ENCODE results near the gene CNTRL. TPM values are rescaled to one million over a fixed set of nuclear protein-coding genes. Genes with fewer than 3 reads are reported as not detected.

CNTRL gene
- total RNA-seq, 1 donor from 2014 or later = 3.4 TPM

GRCh38 chr9:121066850-121067249 is 7.9 kb upstream of the CNTRL start:
- intact Hi-C loops (cut with micrococcal nuclease) = no loop called here
- Histone ChIP-seq H3K27me3 (ENCODE audit: low read depth) (no peaks in the 10 kb centered on the region), H3K9me3 (replicated peaks) (no peaks in the 10 kb centered on the region), H3K4me3 (no peak overlapping the region), H3K4me1 (no peaks in the 10 kb centered on the region), H3K36me3 (no peaks in the 10 kb centered on the region), H3K27ac (replicated peaks) (no peak overlapping the region)
- TF ChIP-seq CTCF (IDR thresholded peaks at IDR 0.05; ENCODE audit: borderline replicate concordance) = no peak
- no peak for DNase-seq

GRCh38 chr9:121067640-121068039 is 7.1 kb upstream of the CNTRL start:
- H3K4me1 ChIP-seq = no peaks in the 10 kb centered on the region
- no peak for DNase-seq
- H3K27ac ChIP-seq (replicated peaks) = no peak overlapping the region
- TF ChIP-seq CTCF (IDR thresholded peaks at IDR 0.05; ENCODE audit: borderline replicate concordance) = no peak
- H3K9me3 ChIP-seq (replicated peaks) = no peaks in the 10 kb centered on the region
- H3K4me3 ChIP-seq = no peak overlapping the region
- no peaks in the 10 kb centered on the region for H3K27me3 ChIP-seq (ENCODE audit: low read depth)
- H3K36me3 ChIP-seq = no peaks in the 10 kb centered on the region
- intact Hi-C loops (cut with micrococcal nuclease) = no loop called here

GRCh38 chr9:121069396-121069795 is 5.4 kb upstream of the CNTRL start:
- intact Hi-C loops (cut with micrococcal nuclease) = no loop called here
- Histone ChIP-seq H3K36me3 (no peaks in the 10 kb centered on the region), H3K27ac (replicated peaks) (no peak overlapping the region), H3K4me1 (peaks cover 11% of the 10 kb centered on the region), H3K27me3 (ENCODE audit: low read depth) (no peaks in the 10 kb centered on the region), H3K9me3 (replicated peaks) (no peaks in the 10 kb centered on the region), H3K4me3 (no peak overlapping the region)
- no peak for DNase-seq
- no peak for TF ChIP-seq CTCF (IDR thresholded peaks at IDR 0.05; ENCODE audit: borderline replicate concordance)

GRCh38 chr9:121071370-121071755 is 3.4 kb upstream of the CNTRL start:
- TF ChIP-seq CTCF (IDR thresholded peaks at IDR 0.05; ENCODE audit: borderline replicate concordance) = no peak
- no peak for DNase-seq
- Histone ChIP-seq H3K27ac (replicated peaks) (peak overlapping the region; percentile 86), H3K27me3 (ENCODE audit: low read depth) (no peaks in the 10 kb centered on the region), H3K4me3 (peak overlapping the region; percentile 90), H3K4me1 (peaks cover 24% of the 10 kb centered on the region), H3K9me3 (replicated peaks) (no peaks in the 10 kb centered on the region), H3K36me3 (no peaks in the 10 kb centered on the region)
- intact Hi-C loops (cut with micrococcal nuclease) = no loop called here

GRCh38 chr9:121071756-121072421 is 2.9 kb upstream of the CNTRL start:
- Histone ChIP-seq H3K27me3 (ENCODE audit: low read depth) (no peaks in the 10 kb centered on the region), H3K4me3 (peak overlapping the region; percentile 90), H3K36me3 (no peaks in the 10 kb centered on the region), H3K27ac (replicated peaks) (peak overlapping the region; percentile 86), H3K9me3 (replicated peaks) (no peaks in the 10 kb centered on the region), H3K4me1 (peaks cover 24% of the 10 kb centered on the region)
- intact Hi-C loops (cut with micrococcal nuclease) = no loop called here
- DNase-seq = peak; percentile 17
- peak; percentile 41 for TF ChIP-seq CTCF (IDR thresholded peaks at IDR 0.05; ENCODE audit: borderline replicate concordance)

All from left ventricle myocardium inferior (tissue), 1 donor.